Subcutaneous adipose tissue (tissue), 4 donors: ENCODE measurements around the gene MYH10. TPM values are rescaled to one million over a fixed set of nuclear protein-coding genes. Genes with fewer than 3 reads are reported as not detected.

ENCODE experiments used
- total RNA-seq, 4 donors: library from RNA; depleted of rRNA; stranded (reverse); fragments of >200 nt; gene quantifications; one replicate each; pipeline ENCODE4 v1.1.0, GENCODE V29; 2016
- TF ChIP-seq, protein P1 (sequence below): fragments of 450-650 bp; IDR thresholded peaks from one replicate; pipeline ENCODE4 v1.5.1; 2016; ENCODE audit warnings: low read depth, mild to moderate bottlenecking, control low read depth, antibody characterized with exemption, moderate library complexity

The MYH10 gene
- total RNA-seq, 4 donors from 2014 or later, result 39.8 to 70.6 (median 47.9) TPM

DNA sequence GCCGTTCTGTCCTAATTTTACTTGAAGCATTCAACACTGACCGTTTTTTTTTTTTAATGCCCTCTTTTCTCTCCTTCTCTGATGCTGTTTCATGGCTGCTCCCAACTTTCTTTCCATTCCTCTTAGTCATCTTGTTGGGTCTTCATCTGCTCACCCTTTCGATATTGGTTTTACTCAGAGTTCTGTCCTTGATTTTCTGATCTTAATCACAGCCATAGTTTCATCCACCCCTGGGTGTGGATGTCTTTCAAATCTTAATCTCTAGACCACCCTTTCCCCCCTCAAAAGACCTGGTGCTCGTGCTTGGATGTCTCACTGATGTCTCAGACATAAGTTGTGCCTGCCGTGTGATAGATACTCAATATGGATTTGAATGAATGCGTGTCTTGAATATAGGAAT lies 172.4 kb downstream of the MYH10 start:
- TF ChIP-seq, protein P1, sequence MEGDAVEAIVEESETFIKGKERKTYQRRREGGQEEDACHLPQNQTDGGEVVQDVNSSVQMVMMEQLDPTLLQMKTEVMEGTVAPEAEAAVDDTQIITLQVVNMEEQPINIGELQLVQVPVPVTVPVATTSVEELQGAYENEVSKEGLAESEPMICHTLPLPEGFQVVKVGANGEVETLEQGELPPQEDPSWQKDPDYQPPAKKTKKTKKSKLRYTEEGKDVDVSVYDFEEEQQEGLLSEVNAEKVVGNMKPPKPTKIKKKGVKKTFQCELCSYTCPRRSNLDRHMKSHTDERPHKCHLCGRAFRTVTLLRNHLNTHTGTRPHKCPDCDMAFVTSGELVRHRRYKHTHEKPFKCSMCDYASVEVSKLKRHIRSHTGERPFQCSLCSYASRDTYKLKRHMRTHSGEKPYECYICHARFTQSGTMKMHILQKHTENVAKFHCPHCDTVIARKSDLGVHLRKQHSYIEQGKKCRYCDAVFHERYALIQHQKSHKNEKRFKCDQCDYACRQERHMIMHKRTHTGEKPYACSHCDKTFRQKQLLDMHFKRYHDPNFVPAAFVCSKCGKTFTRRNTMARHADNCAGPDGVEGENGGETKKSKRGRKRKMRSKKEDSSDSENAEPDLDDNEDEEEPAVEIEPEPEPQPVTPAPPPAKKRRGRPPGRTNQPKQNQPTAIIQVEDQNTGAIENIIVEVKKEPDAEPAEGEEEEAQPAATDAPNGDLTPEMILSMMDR, result no peak

DNA sequence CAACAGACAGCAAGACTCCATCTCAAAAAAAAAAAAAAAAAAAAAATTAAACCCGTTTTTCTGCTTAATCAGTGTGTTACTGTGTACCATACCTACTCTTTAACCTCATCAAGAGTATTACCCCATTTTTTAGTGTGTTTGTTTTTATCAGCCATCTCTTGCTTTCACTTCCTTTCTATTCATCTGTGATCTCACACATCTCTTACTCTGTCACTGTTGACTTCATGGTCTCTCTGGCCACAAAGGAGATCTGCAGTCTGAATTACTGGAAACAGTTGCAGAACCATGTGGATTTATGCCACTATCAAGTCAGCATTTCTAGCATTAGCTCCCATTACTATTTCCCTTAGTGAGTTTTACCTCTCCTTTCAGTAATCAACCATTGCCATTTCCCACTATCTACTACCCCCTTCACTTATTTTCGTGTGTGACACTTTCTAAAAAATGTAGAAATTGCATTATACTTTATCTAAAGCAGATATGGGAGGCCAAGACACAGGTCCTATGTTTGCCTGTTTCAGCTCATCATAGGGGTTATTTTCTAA lies 174.8 kb downstream of the MYH10 start:
- TF ChIP-seq, protein P1, result no peak

DNA sequence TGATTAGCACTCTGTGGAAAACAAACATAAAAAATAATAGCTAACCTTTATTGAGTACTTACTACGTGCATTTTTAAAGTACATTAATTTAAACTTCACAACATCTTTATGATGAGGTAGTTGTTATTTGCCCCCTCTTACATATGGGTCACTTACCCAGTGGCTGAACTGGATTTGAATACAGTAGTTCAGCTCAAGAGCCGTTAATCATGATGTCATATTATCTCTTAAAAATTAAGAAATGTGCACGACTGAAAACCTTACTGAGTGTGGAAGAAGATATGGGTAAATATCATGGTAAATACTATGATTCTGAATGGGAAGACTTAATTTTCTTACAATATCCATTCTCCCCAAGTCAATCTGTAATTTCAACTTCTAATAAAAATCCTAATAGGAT lies 177.2 kb downstream of the MYH10 start:
- TF ChIP-seq, protein P1, result no peak

DNA sequence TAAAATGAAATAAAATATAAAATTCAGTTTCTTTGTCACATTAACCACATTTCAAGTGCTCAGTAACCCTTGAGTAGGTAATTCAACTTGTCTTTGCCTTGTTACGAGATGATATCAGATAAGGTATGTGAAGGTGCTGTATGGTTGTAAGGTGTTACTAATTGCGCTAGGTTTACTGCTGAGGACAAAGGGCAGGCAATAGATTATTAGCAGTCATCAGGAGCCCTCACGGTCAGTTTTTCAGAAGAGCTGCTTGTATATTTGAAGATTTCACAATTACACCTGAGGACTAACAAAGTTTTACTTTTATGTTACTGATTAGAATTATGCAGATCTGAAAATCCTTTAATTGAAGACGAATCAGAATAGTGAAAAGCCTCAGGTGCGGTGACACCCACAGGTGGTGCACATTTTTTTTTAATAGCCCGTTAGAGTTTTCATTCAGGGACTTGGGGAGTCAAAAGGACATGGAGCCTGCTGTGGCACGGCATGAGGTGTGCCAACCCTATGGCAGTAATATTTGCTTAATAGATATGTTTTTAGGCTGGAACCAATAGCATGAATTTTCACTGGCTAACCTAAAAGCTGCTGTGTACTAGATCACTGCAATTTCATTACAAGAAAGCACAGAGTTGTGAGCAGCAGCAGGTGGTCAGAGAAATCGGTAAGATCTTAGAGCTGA lies 178.5 kb downstream of the MYH10 start:
- TF ChIP-seq, protein P1, result no peak

DNA sequence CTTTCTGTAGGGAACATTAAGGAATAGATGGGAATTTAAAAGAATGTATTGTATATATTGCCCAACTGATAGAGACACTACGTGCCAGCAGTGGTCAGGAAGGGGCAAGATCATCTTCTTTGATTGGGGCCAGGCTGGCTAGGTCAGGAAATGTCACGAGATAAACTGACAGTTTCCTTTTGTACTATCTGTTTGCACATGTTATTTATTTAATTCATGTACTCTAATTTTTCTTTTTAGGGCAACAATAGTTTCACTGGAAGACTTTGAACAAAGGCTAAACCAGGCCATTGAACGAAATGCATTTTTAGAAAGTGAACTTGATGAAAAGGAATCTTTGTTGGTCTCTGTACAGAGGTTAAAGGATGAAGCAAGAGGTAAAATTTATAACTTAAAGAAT lies 182.2 kb downstream of the MYH10 start:
- TF ChIP-seq, protein P1, result no peak

DNA sequence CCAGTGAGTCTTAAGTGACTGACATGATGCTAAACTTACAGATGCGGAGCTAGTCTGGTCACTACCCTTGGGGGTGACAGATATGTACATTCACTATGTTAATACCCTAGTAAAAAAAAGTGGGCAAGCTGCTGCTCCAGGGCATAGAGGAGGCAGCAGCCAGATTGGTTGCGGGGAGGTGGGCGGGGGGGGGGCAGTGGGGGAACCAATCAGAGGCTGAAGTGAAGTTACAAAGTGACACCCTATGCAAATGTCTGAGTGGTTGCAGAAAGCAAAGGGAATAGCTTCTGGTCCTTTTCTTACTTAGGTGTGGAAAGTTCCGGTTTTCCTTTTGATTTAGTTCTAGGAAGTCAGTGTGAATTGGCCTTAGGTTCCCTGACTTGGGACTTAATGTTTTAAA lies 182.7 kb downstream of the MYH10 start:
- TF ChIP-seq, protein P1, result no peak

DNA sequence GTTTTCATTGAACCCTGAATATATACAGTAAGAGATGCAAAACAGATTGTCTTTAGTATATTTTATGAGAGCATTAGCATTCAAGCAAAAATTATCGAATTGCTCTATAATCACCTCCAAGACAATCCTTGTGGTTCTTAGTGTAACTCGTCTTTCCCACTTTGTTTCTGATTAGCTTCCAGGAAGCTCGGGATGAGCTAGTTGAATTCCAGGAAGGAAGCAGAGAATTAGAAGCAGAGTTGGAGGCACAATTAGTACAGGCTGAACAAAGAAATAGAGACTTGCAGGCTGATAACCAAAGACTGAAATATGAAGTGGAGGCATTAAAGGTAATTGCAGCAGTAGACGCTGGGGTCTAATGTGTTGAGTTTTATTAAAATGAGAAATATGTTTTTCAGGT lies 185.0 kb downstream of the MYH10 start:
- TF ChIP-seq, protein P1, result no peak
